ENCODE measurements around the gene PMF1.

GRCh38 chr1:156229809-156230472, 17.1 kb downstream of the PMF1 start:
- TF ChIP-seq EZH2 (IDR thresholded peaks at IDR 0.05; ENCODE audit: borderline replicate concordance, low read depth, low read length, poor library complexity, severe bottlenecking) = no peak
- no peak for TF ChIP-seq CTCF (conservative IDR thresholded peaks at IDR 0.05; ENCODE audit: low read depth, low read length)

Measured in A673 (cell line).